H9 (cell line): Measurements from ENCODE around the gene CAMTA1. TPM values are rescaled to one million over a fixed set of nuclear protein-coding genes. Genes with fewer than 3 reads are reported as not detected.

ENCODE experiments used
- DNase-seq: peaks from one replicate; pipeline ENCODE4 v3.0.0-alpha.2; 2017
- H2AFZ ChIP-seq: one replicate; pipeline ENCODE4 v1.6.1; 2013; ENCODE audit warnings: mild to moderate bottlenecking, low read length, control low read depth, moderate library complexity
- H2AK5ac ChIP-seq: 2 replicates; pipeline ENCODE4 v1.6.1; 2013; ENCODE audit warnings: low read length, control low read depth, mixed read lengths; ENCODE audit not compliant: insufficient read length
- H2BK120ac ChIP-seq: one replicate; pipeline ENCODE4 v1.6.1; 2013; ENCODE audit warnings: low read depth, mild to moderate bottlenecking, low read length, control low read depth, inconsistent platforms; ENCODE audit not compliant: poor library complexity, severe bottlenecking
- H2BK12ac ChIP-seq: 2 replicates; pipeline ENCODE4 v1.6.1; 2013; ENCODE audit warnings: low read length, control low read depth, mixed read lengths, low read depth; ENCODE audit not compliant: insufficient read length
- H2BK15ac ChIP-seq: 2 replicates; pipeline ENCODE4 v1.6.1; 2013; ENCODE audit warnings: low read depth, low read length, control low read depth
- H2BK20ac ChIP-seq: one replicate; pipeline ENCODE4 v1.6.1; 2013; ENCODE audit warnings: low read depth, mild to moderate bottlenecking, low read length, control low read depth, inconsistent platforms; ENCODE audit not compliant: poor library complexity, severe bottlenecking
- H2BK5ac ChIP-seq: 2 replicates; pipeline ENCODE4 v1.6.1; 2013; ENCODE audit warnings: low read length, control low read depth, mixed read lengths; ENCODE audit not compliant: insufficient read length
- H3K14ac ChIP-seq: 2 replicates; pipeline ENCODE4 v1.6.1; 2013; ENCODE audit warnings: low read length, control low read depth; ENCODE audit not compliant: insufficient read depth
- H3K18ac ChIP-seq: 2 replicates; pipeline ENCODE4 v1.6.1; 2013; ENCODE audit warnings: low read depth, mild to moderate bottlenecking, mixed read lengths, low read length, control low read depth; ENCODE audit not compliant: insufficient read length
- H3K23ac ChIP-seq: 2 replicates; pipeline ENCODE4 v1.6.1; 2013; ENCODE audit warnings: low read length, control low read depth, mixed read lengths, low read depth; ENCODE audit not compliant: insufficient read length
- H3K23me2 ChIP-seq: 2 replicates; pipeline ENCODE4 v1.6.1; 2013; ENCODE audit warnings: low read depth, mild to moderate bottlenecking, mixed read lengths, low read length, control low read depth; ENCODE audit not compliant: insufficient read length, poor library complexity, severe bottlenecking
- H3K27ac ChIP-seq: 2 replicates; pipeline ENCODE4 v1.5.1; 2013; ENCODE audit warnings: low read length, control low read depth, mixed read lengths, low read depth; ENCODE audit not compliant: insufficient read length
- H3K27me3 ChIP-seq: 2 replicates; pipeline ENCODE4 v1.6.1; 2013; ENCODE audit warnings: low read length, control low read depth, inconsistent platforms; ENCODE audit not compliant: insufficient read depth
- H3K4ac ChIP-seq: 2 replicates; pipeline ENCODE4 v1.6.1; 2013; ENCODE audit warnings: low read depth, mild to moderate bottlenecking, control low read depth, inconsistent platforms, low read length, moderate library complexity
- H3K4me1 ChIP-seq: 2 replicates; pipeline ENCODE4 v1.6.1; 2013; ENCODE audit warnings: low read length, control low read depth, inconsistent platforms; ENCODE audit not compliant: insufficient read depth
- H3K4me2 ChIP-seq: 2 replicates; pipeline ENCODE4 v1.6.1; 2013; ENCODE audit warnings: low read length, control low read depth, mixed read lengths; ENCODE audit not compliant: insufficient read length, insufficient read depth
- H3K56ac ChIP-seq: 2 replicates; pipeline ENCODE4 v1.6.1; 2013; ENCODE audit warnings: low read depth, mild to moderate bottlenecking, mixed read lengths, low read length, control low read depth; ENCODE audit not compliant: insufficient read length
- H3K79me1 ChIP-seq: 2 replicates; pipeline ENCODE4 v1.6.1; 2013; ENCODE audit warnings: low read depth, mild to moderate bottlenecking, moderate library complexity, low read length, control low read depth, inconsistent platforms; ENCODE audit not compliant: insufficient read depth, poor library complexity, severe bottlenecking
- H3K79me2 ChIP-seq: 2 replicates; pipeline ENCODE4 v1.6.1; 2013; ENCODE audit warnings: low read length, control low read depth, inconsistent platforms; ENCODE audit not compliant: insufficient read depth
- H3K9ac ChIP-seq: 2 replicates; pipeline ENCODE4 v1.6.1; 2013; ENCODE audit warnings: low read length, control low read depth, mixed read lengths; ENCODE audit not compliant: insufficient read length; ENCODE audit errors: extremely low read depth
- H3K9me3 ChIP-seq: one replicate; pipeline ENCODE4 v1.6.1; 2013; ENCODE audit warnings: low read depth, low read length, inconsistent platforms; ENCODE audit not compliant: control insufficient read depth
- H3T11ph ChIP-seq: one replicate; pipeline ENCODE4 v1.6.1; 2013; ENCODE audit warnings: mild to moderate bottlenecking, low read length, control low read depth, inconsistent platforms
- H4K20me1 ChIP-seq: one replicate; pipeline ENCODE4 v1.6.1; 2013; ENCODE audit not compliant: control insufficient read depth, insufficient read length, insufficient read depth
- H4K5ac ChIP-seq: 2 replicates; pipeline ENCODE4 v1.6.1; 2013; ENCODE audit warnings: low read depth, mild to moderate bottlenecking, mixed read lengths, low read length, control low read depth; ENCODE audit not compliant: insufficient read length
- H4K8ac ChIP-seq: replicated peaks from 2 replicates; pipeline ENCODE4 v1.6.1; 2013; ENCODE audit warnings: low read length, control low read depth, mixed read lengths, low read depth; ENCODE audit not compliant: insufficient read length
- H4K91ac ChIP-seq: 2 replicates; pipeline ENCODE4 v1.6.1; 2013; ENCODE audit warnings: low read depth, mild to moderate bottlenecking, moderate library complexity, mixed read lengths, low read length, control low read depth; ENCODE audit not compliant: insufficient read length
- H3K27ac Mint-ChIP-seq, 3 experiments: 2 replicates in 2 of 3; 3 replicates in 1 of 3; pipeline ENCODE4 v1.8.0; 2020 to 2021; ENCODE audit warnings: mixed read lengths in 3 of 3, mild to moderate bottlenecking in 1 of 3, moderate library complexity in 1 of 3
- H3K27me3 Mint-ChIP-seq: 2 replicates; pipeline ENCODE4 v1.8.0; 2021; ENCODE audit warnings: low read depth, mild to moderate bottlenecking, moderate library complexity, mixed read lengths
- H3K36me3 Mint-ChIP-seq, 3 experiments: 2 replicates in 2 of 3; 3 replicates in 1 of 3; pipeline ENCODE4 v1.8.0; 2020 to 2021; ENCODE audit warnings: low read depth in 3 of 3, mixed read lengths in 3 of 3; ENCODE audit not compliant: insufficient read depth in 1 of 3
- H3K4me1 Mint-ChIP-seq, 2 experiments: 2 replicates each; pipeline ENCODE4 v1.8.0; 2020; ENCODE audit warnings: mixed read lengths in 2 of 2
- H3K4me3 Mint-ChIP-seq, 2 experiments: 2 replicates in 1 of 2; 3 replicates in 1 of 2; pipeline ENCODE4 v1.8.0; 2020 to 2021; ENCODE audit warnings: mild to moderate bottlenecking in 2 of 2, mixed read lengths in 2 of 2, moderate library complexity in 1 of 2
- H3K9me3 Mint-ChIP-seq, 2 experiments: 2 replicates in 1 of 2; 3 replicates in 1 of 2; pipeline ENCODE4 v1.8.0; 2020; ENCODE audit warnings: mild to moderate bottlenecking in 2 of 2, mixed read lengths in 2 of 2, moderate library complexity in 1 of 2
- CTCF ChIP-seq: fragments of 200-600 bp; sonication (generic); conservative IDR thresholded peaks from 3 replicates; pipeline ENCODE4 v1.8.0; 2021; ENCODE audit warnings: antibody characterized with exemption, mild to moderate bottlenecking
- WGBS: extraction: QIAGEN DNeasy Blood & Tissue Kit; methylation state at CpG from one replicate; pipeline ENCODE4 v1.1.7; 2013; ENCODE audit warnings: missing lambda C conversion rate, low lambda C conversion rate, mixed read lengths; ENCODE audit not compliant: insufficient read length; ENCODE audit errors: extremely low coverage; 5-methylcytosine and 5-hydroxymethylcytosine counted together
- total RNA-seq: library from RNA; stranded (reverse); gene quantifications from 2 replicates; pipeline ENCODE4 v1.2.1, GENCODE V29; 2021

CAMTA1 gene
- total RNA-seq, 1 experiment from 2014 or later: 115 TPM

- Histone ChIP-seq H4K20me1 (no peaks in the 10 kb centered on the region), H3T11ph (no peak overlapping the region), H3K56ac (no peak overlapping the region), H3K79me1 (no peaks in the 10 kb centered on the region), H3K27me3 (no peaks in the 10 kb centered on the region), H3K23ac (no peak overlapping the region), H3K79me2 (no peaks in the 10 kb centered on the region), H2BK15ac (no peak overlapping the region), H4K91ac (no peak overlapping the region), H3K4me1 (no peaks in the 10 kb centered on the region), H2BK5ac (no peak overlapping the region), H3K18ac (no peak overlapping the region), H2BK12ac (no peak overlapping the region), H3K9ac (no peak overlapping the region), H2BK20ac (no peak overlapping the region), H2AK5ac (no peak overlapping the region), H2BK120ac (no peak overlapping the region), H3K9me3 (no peaks in the 10 kb centered on the region), H3K23me2 (no peaks in the 10 kb centered on the region), H4K5ac (no peak overlapping the region), H3K27ac (no peak overlapping the region), H3K4me2 (no peak overlapping the region), H3K4ac (no peak overlapping the region), H4K8ac (no peak overlapping the region), H3K14ac (no peak overlapping the region), H2AFZ (no peak overlapping the region)
- no peak for TF ChIP-seq CTCF
- Mint-ChIP-seq H3K4me3 (peak overlapping the region in 1 of 2 experiments; percentile 23; a peak in 1 of 5 replicates), H3K27ac (peak overlapping the region in 1 of 3 experiments; percentile 29; a peak in 2 of 7 replicates), H3K4me1 (0 out of 4 replicates have a peak, but pooled peaks cover 0 to 2% of the 10 kb centered on the region in 2 experiments), H3K9me3 (no peaks in the 10 kb centered on the region), H3K36me3 (no peaks in the 10 kb centered on the region), H3K27me3 (no peaks in the 10 kb centered on the region; the same call in 1 of the 2 replicates)
- DNase-seq: no peak
- no CpG with 5 or more reads among the region's 14 CpGs for WGBS
Observed at GRCh38 chr1:7471836-7472235, 686.6 kb downstream of the CAMTA1 start.
